Psoas muscle (tissue), 8 donors: ENCODE results near the gene PFAS. TPM values are rescaled to one million over a fixed set of nuclear protein-coding genes. Genes with fewer than 3 reads are reported as not detected.

ENCODE experiments used
- ATAC-seq, 4 donors: fragments of 200-7000 bp; cut with Tn5 transposase; one replicate each; pipeline ENCODE4 v1.9.1; 2020; ENCODE audit warnings: moderate library complexity in 3 of 4, mild to moderate bottlenecking in 2 of 4
- DNase-seq, 2 donors: peaks; one replicate each; pipeline ENCODE4 v3.0.0-alpha.2; 2020
- H3K27ac ChIP-seq: fragments of 200-600 bp; one replicate; pipeline ENCODE4 v1.8.0; 2022
- H3K27me3 ChIP-seq, 3 donors: fragments of 200-600 bp in 1 of 3; one replicate each; pipeline versions ENCODE4 v1.6.1 to v1.8.0; 2013 to 2022; ENCODE audit warnings: low read length in 2 of 3, mild to moderate bottlenecking in 2 of 3, moderate library complexity in 1 of 3; ENCODE audit not compliant: insufficient read depth in 3 of 3
- H3K36me3 ChIP-seq, 2 donors: fragments of 200-600 bp in 1 of 2; one replicate each; pipeline versions ENCODE4 v1.6.1 to v1.8.0; 2013 to 2022; ENCODE audit warnings: low read depth in 1 of 2, mild to moderate bottlenecking in 1 of 2, moderate library complexity in 1 of 2; ENCODE audit not compliant: insufficient read depth in 1 of 2
- H3K4me1 ChIP-seq: fragments of 200-600 bp; one replicate; pipeline ENCODE4 v1.8.0; 2022
- H3K4me3 ChIP-seq: fragments of 200-600 bp; one replicate; pipeline ENCODE4 v1.8.0; 2022; ENCODE audit warnings: mild to moderate bottlenecking
- H3K9me3 ChIP-seq: fragments of 200-600 bp; one replicate; pipeline ENCODE4 v1.8.0; 2022
- CTCF ChIP-seq: fragments of 200-600 bp; IDR thresholded peaks from one replicate; pipeline ENCODE4 v1.8.0; 2022; ENCODE audit warnings: antibody characterized with exemption
- WGBS, 3 donors: extraction: QIAGEN DNeasy Blood & Tissue Kit; methylation state at CpG; one replicate each; pipeline versions ENCODE4 v1.1.6 to v1.1.7; 2013; 5-methylcytosine and 5-hydroxymethylcytosine counted together
- intact Hi-C, 2 donors: fragments of 100-400 bp; cut with DNase I; formaldehyde crosslinking; loops; one replicate each; pipeline versions ENCODE4 v1.11.0 to v1.14.2; 2022
- polyA plus RNA-seq, 3 donors: library from polyadenylated mRNA; stranded (reverse); fragments of 200-250 nt; gene quantifications; one replicate each; pipeline ENCODE4 v1.2.3, GENCODE V29; 2013
- total RNA-seq, 4 donors: library from RNA; stranded (reverse); fragmentation: NEBNext Ultra II Directional in 2 of 4; extraction: Animal tissue kit (Norgen Biotek cat#: 25700) in 2 of 4; gene quantifications; one replicate each; pipeline versions ENCODE4 v1.2.1 to v1.2.4, GENCODE V29; 2021 to 2023
- donor health status: healthy with polysubstance abuse.
- donor health status: DM: no; HTN: no; CAD: no; lungs with moderate emphysema.
- donor health status: Bipolar disorder and iron deficiency.
- donor health status: healthy.
- donor health status: DM: yes; HTN: yes; CAD: no.
- donor health status: DM: no; HTN: no; CAD: no.
- donor health status: DM: no; HTN: no; CAD: no.
- donor health status: DM: yes; HTN: yes; CAD: no.

PFAS gene
- total and polyA plus RNA-seq, 7 donors, result 4.9 to 15.6 (median 10.7) TPM

- DNase-seq, result no peak
- intact Hi-C loops, result loop anchor here in 1 of 2 donors (1.0 to 10.0 kb wide), 2 partner anchors 205 to 241 kb away; no protein-coding TSS in a partner anchor
- WGBS, 3 donors, result 57 to 65% (median 58%) methylated on average over 3 of the region's 3 CpGs
Observed at GRCh38 chr17:8300226-8300625, 51.1 kb downstream of the PFAS start.

DNA sequence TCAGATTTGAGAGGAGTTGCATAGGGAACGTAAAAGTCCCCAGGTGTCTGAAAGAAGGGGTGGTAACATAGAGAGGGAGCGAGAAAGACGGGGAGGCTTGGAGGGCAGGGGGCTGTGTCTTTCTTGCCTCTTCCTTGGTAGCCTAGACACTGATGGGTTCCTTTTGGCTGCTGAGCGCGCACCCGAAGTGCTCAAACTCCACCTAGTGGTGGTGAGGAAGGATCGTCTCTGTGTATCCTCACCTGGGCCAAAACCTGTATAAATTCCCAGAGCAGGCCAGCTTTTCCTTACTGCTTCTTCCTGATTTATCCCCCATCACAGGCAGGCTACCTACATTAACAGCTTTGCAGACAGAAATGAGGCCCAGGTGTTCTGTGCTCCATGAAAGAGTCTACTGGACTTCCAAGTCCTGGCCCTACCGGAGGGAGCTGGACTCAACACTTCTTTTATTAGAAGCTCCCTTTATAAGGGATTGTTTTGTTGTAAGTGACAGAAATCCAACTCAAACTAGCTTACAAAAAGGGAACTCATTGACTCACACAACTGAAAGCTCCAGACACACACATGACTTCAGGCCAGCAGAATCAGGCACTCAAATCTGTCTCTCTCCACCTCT lies 51.6 kb downstream of the PFAS start:
- intact Hi-C loops, result loop anchor here in 1 of 2 donors (1.0 to 10.0 kb wide), 2 partner anchors 206 to 241 kb away; no protein-coding TSS in a partner anchor
- no peaks in the 10 kb centered on the region for H3K36me3 ChIP-seq
- no peak overlapping the region for H3K4me3 ChIP-seq
- H3K4me1 ChIP-seq, result no peaks in the 10 kb centered on the region
- no peak overlapping the region for H3K27ac ChIP-seq
- H3K9me3 ChIP-seq, result no peaks in the 10 kb centered on the region
- TF ChIP-seq CTCF, result peak; percentile 82
- ATAC-seq (peak; percentile 88 to 93 (median 91)), DNase-seq (peak; percentile 43 to 72)
- no peaks in the 10 kb centered on the region for H3K27me3 ChIP-seq
- WGBS, 3 donors, result 12 to 13% (median 12%) methylated on average over 8 of the region's 8 CpGs

More at GRCh38 chr17:8300226-8300625, 51.1 kb downstream of the PFAS start:
- Histone ChIP-seq H3K27ac (no peak overlapping the region), H3K9me3 (no peaks in the 10 kb centered on the region), H3K27me3 (no peaks in the 10 kb centered on the region), H3K36me3 (no peaks in the 10 kb centered on the region), H3K4me3 (no peak overlapping the region), H3K4me1 (no peaks in the 10 kb centered on the region)
- TF ChIP-seq CTCF, result no peak
- ATAC-seq, result no peak

DNA sequence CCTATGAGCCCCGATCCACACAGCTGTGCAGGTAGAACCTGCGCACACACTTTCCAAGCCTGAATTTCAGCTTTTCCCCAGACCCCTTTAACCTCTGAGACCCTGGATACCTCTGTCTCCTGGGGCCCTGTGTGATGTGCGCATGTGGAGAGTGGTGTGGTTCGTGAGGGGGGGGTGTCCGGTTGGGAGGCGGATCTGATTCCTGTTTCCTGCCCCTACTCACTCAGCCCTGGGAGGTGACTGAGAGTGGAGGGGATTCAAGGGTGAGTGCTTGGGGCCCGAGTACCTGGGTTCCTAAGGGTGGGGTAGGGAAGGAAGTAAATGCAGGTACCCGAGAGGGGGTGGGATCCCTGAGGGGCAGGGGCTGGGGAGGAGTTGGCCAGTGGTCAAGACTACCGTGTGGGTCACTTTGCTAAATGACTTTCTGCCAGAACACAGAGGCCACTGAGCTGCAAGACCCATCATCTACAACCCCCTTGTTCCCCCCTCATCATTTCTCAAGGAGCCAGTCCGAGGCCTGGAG lies 61.6 kb downstream of the PFAS start:
- peaks cover 0 to 9% (median 8%) of the 10 kb centered on the region in 3 donors for H3K27me3 ChIP-seq
- intact Hi-C loops, result no loop called here
- 56 to 63% (median 57%) methylated on average over 9 to 10 of the region's 10 CpGs for WGBS, 3 donors
- H3K4me3 ChIP-seq, result peak overlapping the region; percentile 54
- DNase-seq (peak in 1 of 2 donors; percentile 39), ATAC-seq (peak in 3 of 4 donors; percentile 37 to 64 (median 42))
- no peaks in the 10 kb centered on the region for H3K36me3 ChIP-seq
- TF ChIP-seq CTCF, result no peak
- H3K4me1 ChIP-seq, result no peaks in the 10 kb centered on the region
- peak overlapping the region; percentile 46 for H3K27ac ChIP-seq
- no peaks in the 10 kb centered on the region for H3K9me3 ChIP-seq

GRCh38 chr17:8311131-8311790 lies 62.2 kb downstream of the PFAS start:
- Histone ChIP-seq H3K4me3 (peak overlapping the region; percentile 54), H3K27me3 (peaks cover 0 to 15% (median 8%) of the 10 kb centered on the region in 3 donors), H3K9me3 (no peaks in the 10 kb centered on the region), H3K4me1 (no peaks in the 10 kb centered on the region), H3K27ac (no peak overlapping the region), H3K36me3 (peaks cover 0 to 3% of the 10 kb centered on the region in 2 donors)
- peak in 1 of 4 donors; percentile 15 for ATAC-seq
- no peak for DNase-seq
- no peak for TF ChIP-seq CTCF
- 68 to 69% (median 68%) methylated on average over 25 of the region's 25 CpGs for WGBS, 3 donors
- intact Hi-C loops, result no loop called here
